Measurements from ENCODE around the gene JHY. TPM values are rescaled to one million over a fixed set of nuclear protein-coding genes. Genes with fewer than 3 reads are reported as not detected.

JHY gene
- total RNA-seq, 4 donors from 2014 or later, result 9.6 to 14.9 (median 10.6) TPM

Small RNAs within 50 kb of the gene (small RNA-seq; reads per million reads assigned to genes)
- 0 to 0.19 (median 0.17) reads per million in 3 donors for gene RNU4-23P

Other genes with a start within 250 kb of the JHY start
- gene UBASH3B, start 227.0 kb upstream of the JHY start, total RNA-seq, result 1 to 10 TPM in 3 of 4 donors, under 1 TPM in 1; 0.42 to 6.8 (median 1.7) TPM
- under 1 TPM in 1 of 4 donors, not detected in 3; 0.23 TPM for gene CRTAM, start 44.3 kb upstream of the JHY start, total RNA-seq
- not detected for gene BSX, start 99.1 kb downstream of the JHY start, total RNA-seq
- gene HSPA8, start 179.4 kb downstream of the JHY start, total RNA-seq, result 1,000 to 10,000 TPM in 3 of 4 donors, 100 to 1,000 TPM in 1; 982 to 1,379 (median 1,192) TPM

Measured in esophagus muscularis mucosa (tissue), 4 donors.